H1 (cell line): Measurements from ENCODE around the gene MAN1C1. TPM values are rescaled to one million over a fixed set of nuclear protein-coding genes. Genes with fewer than 3 reads are reported as not detected.

Experiments
- CTCF ChIA-PET: fragments of 300-600 bp; sonication (Branson Sonifier 250); formaldehyde crosslinking; loops from one replicate; lab custom pipeline; 2021; ENCODE audit not compliant: partially characterized antibody; lab: Charles Lee
- POLR2A ChIA-PET: fragments of 300-600 bp; sonication (Branson Sonifier 250); formaldehyde crosslinking; loops from one replicate; lab custom pipeline; 2021; ENCODE audit warnings: inconsistent platforms; ENCODE audit not compliant: partially characterized antibody; lab: Charles Lee
- DNase-seq, 2 experiments: peaks; one replicate each; pipeline versions ENCODE4 v3.0.0 to v3.0.0-alpha.2; 2010 to 2022; ENCODE audit warnings: low spot score in 2 of 2, low read depth in 1 of 2, mixed read lengths in 1 of 2
- FAIRE-seq: peaks from 2 replicates; lab custom pipeline; 2011; peaks lifted over from hg19 to GRCh38; lab: Jason Lieb, UNC
- H2AFZ ChIP-seq: 2 replicates; pipeline ENCODE4 v1.8.1; 2012; ENCODE audit warnings: low read length, inconsistent platforms
- H2AK5ac ChIP-seq: 2 replicates; pipeline ENCODE4 v1.6.1; 2013; ENCODE audit warnings: low read depth, low read length
- H2BK120ac ChIP-seq: replicated peaks from 2 replicates; pipeline ENCODE3; 2013; ENCODE audit warnings: low read depth, low read length, inconsistent platforms
- H2BK12ac ChIP-seq: 2 replicates; pipeline ENCODE4 v1.6.1; 2013; ENCODE audit warnings: low read depth, low read length
- H2BK15ac ChIP-seq: 2 replicates; pipeline ENCODE4 v1.6.1; 2013; ENCODE audit warnings: low read length
- H2BK20ac ChIP-seq: 2 replicates; pipeline ENCODE4 v1.6.1; 2013; ENCODE audit warnings: low read length
- H2BK5ac ChIP-seq: 2 replicates; pipeline ENCODE4 v1.6.1; 2013; ENCODE audit warnings: low read depth, low read length
- H3K14ac ChIP-seq: 2 replicates; pipeline ENCODE4 v1.6.1; 2013; ENCODE audit warnings: inconsistent platforms; ENCODE audit not compliant: insufficient read length
- H3K18ac ChIP-seq: 2 replicates; pipeline ENCODE4 v1.6.1; 2013; ENCODE audit warnings: low read length; ENCODE audit errors: extremely low read depth
- H3K23ac ChIP-seq: 2 replicates; pipeline ENCODE4 v1.6.1; 2013; ENCODE audit warnings: inconsistent platforms; ENCODE audit not compliant: insufficient read length
- H3K23me2 ChIP-seq: 2 replicates; pipeline ENCODE4 v1.6.1; 2013; ENCODE audit warnings: low read depth, low read length
- H3K27ac ChIP-seq: 2 replicates; pipeline ENCODE4 v1.6.1; 2011; ENCODE audit warnings: low read depth, low read length, inconsistent platforms
- H3K27me3 ChIP-seq, 4 experiments: replicated peaks in 1 of 4; 1 replicate in 1 of 4; 2 replicates in 3 of 4; pipeline versions ENCODE4 v1.6.1 to v1.8.1; 2011 to 2013; ENCODE audit warnings: low read length in 3 of 4, mild to moderate bottlenecking in 3 of 4, inconsistent platforms in 2 of 4, mixed read lengths in 2 of 4, moderate library complexity in 1 of 4; ENCODE audit not compliant: control insufficient read depth in 3 of 4, insufficient read depth in 3 of 4; ENCODE audit errors: extremely low read depth in 1 of 4
- H3K36me3 ChIP-seq, 4 experiments: 2 replicates each; pipeline versions ENCODE4 v1.6.1 to v1.8.1; 2011 to 2013; ENCODE audit warnings: mild to moderate bottlenecking in 4 of 4, low read length in 3 of 4, moderate library complexity in 2 of 4, control low read depth in 1 of 4, inconsistent platforms in 1 of 4; ENCODE audit not compliant: insufficient read depth in 4 of 4, control insufficient read depth in 2 of 4
- H3K4ac ChIP-seq: replicated peaks from 2 replicates; pipeline ENCODE3; 2013; ENCODE audit warnings: low read length, low read depth, mixed read lengths, inconsistent platforms; ENCODE audit not compliant: insufficient read length
- H3K4me1 ChIP-seq, 4 experiments: replicated peaks in 1 of 4; 1 replicate in 1 of 4; 2 replicates in 3 of 4; pipeline versions ENCODE4 v1.6.1 to v1.8.1; 2011 to 2013; ENCODE audit warnings: low read length in 3 of 4, inconsistent platforms in 2 of 4, mixed read lengths in 1 of 4; ENCODE audit not compliant: insufficient read depth in 4 of 4, control insufficient read depth in 3 of 4
- H3K4me2 ChIP-seq, 2 experiments: 2 replicates each; pipeline versions ENCODE4 v1.6.1 to v1.8.1; 2011 to 2013; ENCODE audit warnings: low read depth in 2 of 2, low read length in 2 of 2, control low read depth in 1 of 2, inconsistent platforms in 1 of 2, mild to moderate bottlenecking in 1 of 2; ENCODE audit not compliant: insufficient read depth in 1 of 2
- H3K4me3 ChIP-seq, 4 experiments: fragments of 200-600, 300-600 bp in 1 of 4; sonication (generic), shearing (Covaris generic), sonication (Bioruptor Twin) in 1 of 4; 2 replicates each; pipeline versions ENCODE4 v1.5.1 to v1.8.1; 2011 to 2016; ENCODE audit warnings: low read length in 4 of 4, low read depth in 3 of 4, control low read depth in 2 of 4, inconsistent platforms in 2 of 4, mild to moderate bottlenecking in 2 of 4, mixed read lengths in 1 of 4, moderate library complexity in 1 of 4; ENCODE audit not compliant: insufficient read depth in 2 of 4; ENCODE audit errors: extremely low read depth in 1 of 4
- H3K56ac ChIP-seq: replicated peaks from 2 replicates; pipeline ENCODE3; 2013; ENCODE audit warnings: low read depth, mild to moderate bottlenecking, mixed read lengths, low read length, inconsistent platforms; ENCODE audit not compliant: insufficient read length
- H3K79me1 ChIP-seq: 2 replicates; pipeline ENCODE4 v1.6.1; 2013; ENCODE audit warnings: low read depth, low read length, control low read depth
- H3K79me2 ChIP-seq, 2 experiments: 2 replicates each; pipeline versions ENCODE4 v1.6.1 to v1.8.1; 2012 to 2013; ENCODE audit warnings: low read length in 2 of 2, mild to moderate bottlenecking in 2 of 2, inconsistent platforms in 1 of 2; ENCODE audit not compliant: insufficient read depth in 2 of 2, control insufficient read depth in 1 of 2
- H3K9ac ChIP-seq, 4 experiments: replicated peaks in 1 of 4; 1 replicate in 1 of 4; 2 replicates in 3 of 4; pipeline versions ENCODE4 v1.6.1 to v1.8.1; 2011 to 2013; ENCODE audit warnings: low read depth in 3 of 4, low read length in 3 of 4, control low read depth in 2 of 4, mild to moderate bottlenecking in 2 of 4, moderate library complexity in 2 of 4, inconsistent platforms in 1 of 4; ENCODE audit errors: extremely low read depth in 1 of 4
- H3K9me3 ChIP-seq, 2 experiments: 2 replicates each; pipeline versions ENCODE4 v1.6.1 to v1.8.1; 2012 to 2013; ENCODE audit warnings: mild to moderate bottlenecking in 2 of 2, moderate library complexity in 2 of 2, control low read depth in 1 of 2, inconsistent platforms in 1 of 2, low read depth in 1 of 2, low read length in 1 of 2, mixed read lengths in 1 of 2; ENCODE audit not compliant: insufficient read depth in 2 of 2
- H4K20me1 ChIP-seq, 2 experiments: replicated peaks in 1 of 2; 2 replicates each; pipeline versions ENCODE3 to v1.8.1; 2011 to 2013; ENCODE audit warnings: inconsistent platforms in 2 of 2, low read length in 2 of 2, mild to moderate bottlenecking in 1 of 2; ENCODE audit not compliant: insufficient read depth in 2 of 2, control insufficient read depth in 1 of 2
- H4K5ac ChIP-seq: 2 replicates; pipeline ENCODE4 v1.6.1; 2013; ENCODE audit warnings: low read length, low read depth, mixed read lengths, inconsistent platforms; ENCODE audit not compliant: insufficient read length
- H4K8ac ChIP-seq: 2 replicates; pipeline ENCODE4 v1.8.0; 2013; ENCODE audit warnings: mild to moderate bottlenecking, moderate library complexity, low read length, inconsistent platforms; ENCODE audit not compliant: insufficient read depth; ENCODE audit errors: extremely low read depth
- H4K91ac ChIP-seq: replicated peaks from 2 replicates; pipeline ENCODE3; 2013; ENCODE audit warnings: low read length, mixed read lengths, inconsistent platforms; ENCODE audit not compliant: insufficient read length
- CEBPB ChIP-seq: IDR thresholded peaks from 2 replicates; pipeline ENCODE4 v1.6.1; 2012; ENCODE audit warnings: low read depth, low read length
- MAX ChIP-seq: IDR thresholded peaks from 2 replicates; pipeline ENCODE4 v1.6.1; 2012; ENCODE audit warnings: inconsistent platforms
- TAF1 ChIP-seq: IDR thresholded peaks from 2 replicates; pipeline ENCODE4 v1.6.1; 2011; ENCODE audit warnings: mild to moderate bottlenecking, low read depth, low read length
- WGBS, 2 experiments: shearing (Covaris generic) in 1 of 2; methylation state at CpG; one replicate each; pipeline versions ENCODE4 v1.1.6 to v1.1.7; 2013 to 2015; ENCODE audit warnings: low lambda C conversion rate in 2 of 2, mixed read lengths in 2 of 2, inconsistent platforms in 1 of 2, low coverage in 1 of 2, missing lambda C conversion rate in 1 of 2; ENCODE audit not compliant: insufficient replicate concordance in 2 of 2, insufficient coverage in 1 of 2, insufficient read length in 1 of 2; ENCODE audit errors: extremely low coverage in 1 of 2, missing lambda C conversion rate in 1 of 2; 5-methylcytosine and 5-hydroxymethylcytosine counted together
- polyA plus RNA-seq, 7 experiments: library from polyadenylated mRNA; depleted of rRNA in 3 of 7; stranded (reverse) in 5 of 7; unstranded in 2 of 7; fragments of >200 nt in 5 of 7; fragments of 200-250 nt in 2 of 7; gene quantifications; 1 replicate in 5 of 7; 2 replicates in 1 of 7; 4 replicates in 1 of 7; pipeline versions ENCODE4 v1.2.1 to v1.2.3, GENCODE V29; 2011 to 2013; ENCODE audit warnings: missing spikeins in 2 of 7, mixed read lengths in 2 of 7
- total RNA-seq: library from RNA; stranded (reverse); fragmentation: NEBNext Ultra II Directional; extraction: Animal tissue kit (Norgen Biotek cat#: 25700); gene quantifications from 2 replicates; pipeline ENCODE4 v1.2.1, GENCODE V29; 2021

MAN1C1 gene
- total and polyA plus RNA-seq, 2 of the 8 experiments (the other 6 are each of a cell fraction or from before 2014, with no cell fraction given), result 7.8 to 15.2 TPM

GRCh38 chr1:25795946-25796810 is 179.6 kb downstream of the MAN1C1 start:
- TF ChIP-seq TAF1 (no peak), MAX (0 out of 2 replicates have a peak, but pooled peaks have one; percentile 29), CEBPB (0 out of 2 replicates have a peak, but pooled peaks have one; percentile 11)
- TF ChIP-seq, all 59 proteins: peak for 2
- Histone ChIP-seq H3K4me1 (peaks cover 4 to 14% (median 11%) of the 10 kb centered on the region in 4 experiments; a peak in 6 of 7 replicates), H3K23me2 (peaks cover 9% of the 10 kb centered on the region; the same call in 1 of the 2 replicates), H2BK5ac (peak overlapping the region; percentile 0; the same call in 1 of the 2 replicates), H2BK120ac (no peak overlapping the region), H2BK20ac (peak overlapping the region; percentile 9; the same call in 1 of the 2 replicates), H3K4me2 (no peak overlapping the region), H3K36me3 (no peaks in the 10 kb centered on the region), H3K9me3 (no peaks in the 10 kb centered on the region), H2BK12ac (peak overlapping the region; percentile 82; the same call in 1 of the 2 replicates), H4K91ac (peak overlapping the region; percentile 58), H4K5ac (no peak overlapping the region), H3K23ac (no peak overlapping the region), H4K8ac (no peak overlapping the region), H3K4ac (peak overlapping the region; percentile 9), H3K18ac (0 out of 2 replicates have a peak overlapping the region, but pooled peaks have one; percentile 10), H3K4me3 (no peak overlapping the region), H3K79me2 (no peaks in the 10 kb centered on the region), H4K20me1 (no peaks in the 10 kb centered on the region), H3K79me1 (no peaks in the 10 kb centered on the region), H2BK15ac (no peak overlapping the region; the same call in 1 of the 2 replicates), H3K56ac (peak overlapping the region; percentile 17), H2AK5ac (no peak overlapping the region), H3K14ac (no peak overlapping the region), H3K27me3 (peaks cover 0 to 2% (median under 1%) of the 10 kb centered on the region in 4 experiments; a peak in 3 of 7 replicates), H3K27ac (no peak overlapping the region), H2AFZ (peak overlapping the region; percentile 91), H3K9ac (no peak overlapping the region)
- CTCF ChIA-PET, result interaction anchor here (0.6 to 4.5 kb wide), 36 partner anchors 8 to 292 kb away, joined by 3 to 26 read pairs (median 4); no protein-coding TSS in a partner anchor
- WGBS, 2 experiments, result 84% methylated on average over 22 of the region's 22 CpGs; no CpG with 5 or more reads in 1 of the 2 experiments
- no peak for FAIRE-seq
- POLR2A ChIA-PET, result no interaction called here
- DNase-seq, result no peak
